GM18873 (cell line): ENCODE data around the gene NPEPL1.
"Not testable (repeated sequence)": the region's sequence is repeated elsewhere in the genome, so short reads cannot be mapped to it uniquely, and the experiment has no call there.

Experiments used
- ATAC-seq: cut with Tn5 transposase; IDR thresholded peaks from one replicate; pipeline ENCODE4 v1.9.1; 2021; ENCODE audit warnings: mild to moderate bottlenecking, moderate library complexity, moderate number of reproducible peaks; ENCODE audit not compliant: unreplicated experiment, low FRiP score

NPEPL1 gene, protein sequence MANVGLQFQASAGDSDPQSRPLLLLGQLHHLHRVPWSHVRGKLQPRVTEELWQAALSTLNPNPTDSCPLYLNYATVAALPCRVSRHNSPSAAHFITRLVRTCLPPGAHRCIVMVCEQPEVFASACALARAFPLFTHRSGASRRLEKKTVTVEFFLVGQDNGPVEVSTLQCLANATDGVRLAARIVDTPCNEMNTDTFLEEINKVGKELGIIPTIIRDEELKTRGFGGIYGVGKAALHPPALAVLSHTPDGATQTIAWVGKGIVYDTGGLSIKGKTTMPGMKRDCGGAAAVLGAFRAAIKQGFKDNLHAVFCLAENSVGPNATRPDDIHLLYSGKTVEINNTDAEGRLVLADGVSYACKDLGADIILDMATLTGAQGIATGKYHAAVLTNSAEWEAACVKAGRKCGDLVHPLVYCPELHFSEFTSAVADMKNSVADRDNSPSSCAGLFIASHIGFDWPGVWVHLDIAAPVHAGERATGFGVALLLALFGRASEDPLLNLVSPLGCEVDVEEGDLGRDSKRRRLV

DNA sequence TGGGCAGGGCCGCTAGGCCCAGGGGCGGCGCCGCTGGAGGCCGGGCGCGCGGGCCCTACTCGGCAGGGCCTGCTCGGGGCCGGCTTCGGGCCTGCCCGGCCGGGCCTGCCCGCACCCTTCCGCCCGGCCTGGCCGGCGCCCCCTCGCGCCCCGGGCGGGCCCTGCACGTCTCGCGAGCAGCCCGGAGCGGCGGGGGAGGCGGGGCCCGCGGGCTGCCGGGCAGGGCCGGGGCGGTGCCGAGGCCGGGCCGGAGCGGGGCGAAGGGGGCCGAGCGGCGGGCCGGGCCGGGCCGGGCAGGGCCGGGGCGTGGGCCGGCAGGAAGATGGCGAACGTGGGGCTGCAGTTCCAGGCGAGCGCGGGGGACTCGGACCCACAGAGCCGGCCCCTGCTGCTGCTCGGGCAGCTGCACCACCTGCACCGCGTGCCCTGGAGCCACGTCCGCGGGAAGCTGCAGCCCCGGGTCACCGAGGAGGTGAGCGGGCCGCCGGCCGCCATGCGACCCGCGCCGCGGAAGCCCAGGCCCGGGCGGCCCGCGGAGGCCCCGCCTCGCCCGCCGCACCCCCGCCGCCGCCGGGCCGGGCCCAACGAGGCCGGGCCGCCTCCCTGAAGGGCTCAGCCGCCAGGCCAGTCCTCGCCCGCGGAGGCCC is at the start of gene NPEPL1:
NPEPL1 (plus strand) TSS at position 222 of the 647 bp plus-strand sequence; CDS start at position 323, 101 bp downstream.
- no peak for ATAC-seq

DNA sequence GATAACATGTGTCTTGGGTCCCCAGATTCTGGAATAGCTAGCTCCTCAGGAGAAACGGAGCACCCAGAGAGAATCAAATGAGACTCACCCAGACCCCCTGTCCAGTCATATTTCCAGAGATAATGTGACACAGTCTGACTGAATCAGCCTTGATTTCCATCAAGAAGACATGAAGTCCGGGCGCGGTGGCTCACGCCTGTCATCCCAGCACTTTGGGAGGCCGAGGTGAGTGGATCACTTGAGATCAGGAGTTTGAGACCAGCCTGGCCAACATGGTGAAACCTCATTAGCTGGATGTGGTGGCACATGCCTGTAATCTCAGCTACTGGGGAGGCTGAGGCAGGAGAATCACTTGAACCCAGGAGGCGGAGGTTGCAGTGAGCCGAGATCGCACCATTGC is 49.7 kb upstream of the NPEPL1 start:
- ATAC-seq: not testable (repeated sequence)

DNA sequence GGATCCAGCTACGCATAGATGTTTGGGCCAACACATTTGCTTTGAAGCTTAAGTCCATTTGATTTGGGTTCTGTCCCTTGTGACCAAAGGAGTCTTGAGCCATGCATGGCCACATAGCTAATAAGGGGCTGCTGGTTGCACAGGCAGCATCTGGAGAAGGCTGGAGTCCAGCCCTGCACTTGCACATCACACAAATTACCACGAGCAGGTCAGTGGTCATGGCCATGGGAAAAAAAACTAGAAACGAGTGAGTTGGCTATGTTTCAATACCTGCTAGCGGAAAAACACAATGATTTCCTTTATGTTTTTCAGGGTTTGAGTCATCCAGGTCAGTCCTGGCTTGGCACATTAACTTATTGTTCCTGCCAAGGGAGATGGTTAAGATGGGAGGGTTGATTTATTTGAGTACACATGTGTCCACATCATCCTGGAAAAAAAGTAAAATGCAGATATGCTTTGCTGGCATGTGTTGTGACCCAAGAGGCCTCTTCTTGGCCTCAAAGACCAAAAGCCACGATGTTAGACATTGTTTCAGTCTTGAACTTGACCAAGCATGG is 47.1 kb upstream of the NPEPL1 start:
- ATAC-seq: no peak

DNA sequence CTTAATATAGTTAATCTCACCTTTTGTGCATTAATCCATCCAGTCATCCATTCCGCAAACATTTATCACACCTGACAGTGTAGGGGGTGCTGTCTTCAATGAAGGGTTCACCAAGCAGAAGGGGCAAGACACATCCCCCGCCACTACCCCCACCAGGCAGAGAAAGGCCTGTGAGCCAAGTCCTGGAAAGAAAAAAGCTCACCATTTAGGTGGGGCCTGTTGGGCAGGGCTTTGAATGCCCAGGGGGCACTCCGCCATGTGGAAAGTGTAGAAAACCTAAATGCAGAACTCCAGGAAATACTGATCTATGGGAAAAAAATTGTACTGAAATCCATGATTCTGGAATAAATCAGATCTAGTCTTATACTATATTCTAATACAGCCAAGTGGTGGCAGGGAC is 46.3 kb upstream of the NPEPL1 start:
- no peak for ATAC-seq

DNA sequence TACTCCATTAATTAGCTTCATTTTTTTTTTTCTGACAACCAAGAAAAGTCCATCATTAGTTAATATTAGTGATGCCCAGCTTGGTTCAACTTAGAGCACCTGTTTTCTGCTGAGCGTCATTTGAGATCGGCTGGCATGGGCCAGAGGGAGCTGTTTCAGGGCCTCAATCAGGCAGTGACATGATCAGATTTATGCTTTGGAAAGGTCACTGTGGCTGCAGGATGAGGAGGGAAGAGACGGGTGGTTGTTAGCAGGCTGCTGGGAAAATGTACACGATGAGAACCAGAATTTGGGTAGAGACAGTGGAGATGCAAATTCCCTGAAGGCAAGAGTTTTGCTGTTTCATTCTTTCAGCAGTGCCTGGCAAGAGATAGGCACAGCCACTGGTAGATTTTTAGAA is 45.9 kb upstream of the NPEPL1 start:
- no peak for ATAC-seq

DNA sequence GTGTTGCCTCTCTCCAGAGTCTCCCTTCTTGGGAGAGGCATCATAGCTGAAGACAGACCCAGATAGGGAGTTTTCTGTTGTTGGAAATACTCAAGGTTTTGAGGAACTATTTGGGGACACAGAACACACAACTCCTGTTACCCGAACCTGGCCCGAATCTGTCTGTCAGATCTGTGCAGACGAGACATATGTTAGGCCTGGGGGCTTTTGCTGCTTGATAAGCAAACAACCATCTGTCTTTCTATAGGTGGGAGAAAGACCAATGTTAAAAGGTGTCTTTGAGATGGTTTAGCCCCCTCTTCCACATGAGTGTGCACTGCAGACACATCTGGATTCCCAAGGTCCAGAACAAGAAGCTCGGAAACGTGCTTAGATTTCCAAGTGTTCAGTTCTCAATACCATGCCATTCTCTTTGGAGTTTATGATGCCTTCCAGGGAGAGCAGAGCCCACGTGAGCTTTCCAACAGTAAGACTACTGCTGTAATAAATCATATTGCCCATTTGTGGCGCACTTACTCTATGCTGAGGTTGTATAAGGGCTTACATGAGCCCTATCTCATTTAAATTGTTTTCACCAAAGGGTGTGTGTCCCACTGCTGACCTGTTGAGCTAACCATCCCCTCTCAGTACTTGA is 45.3 kb upstream of the NPEPL1 start:
- no peak for ATAC-seq

DNA sequence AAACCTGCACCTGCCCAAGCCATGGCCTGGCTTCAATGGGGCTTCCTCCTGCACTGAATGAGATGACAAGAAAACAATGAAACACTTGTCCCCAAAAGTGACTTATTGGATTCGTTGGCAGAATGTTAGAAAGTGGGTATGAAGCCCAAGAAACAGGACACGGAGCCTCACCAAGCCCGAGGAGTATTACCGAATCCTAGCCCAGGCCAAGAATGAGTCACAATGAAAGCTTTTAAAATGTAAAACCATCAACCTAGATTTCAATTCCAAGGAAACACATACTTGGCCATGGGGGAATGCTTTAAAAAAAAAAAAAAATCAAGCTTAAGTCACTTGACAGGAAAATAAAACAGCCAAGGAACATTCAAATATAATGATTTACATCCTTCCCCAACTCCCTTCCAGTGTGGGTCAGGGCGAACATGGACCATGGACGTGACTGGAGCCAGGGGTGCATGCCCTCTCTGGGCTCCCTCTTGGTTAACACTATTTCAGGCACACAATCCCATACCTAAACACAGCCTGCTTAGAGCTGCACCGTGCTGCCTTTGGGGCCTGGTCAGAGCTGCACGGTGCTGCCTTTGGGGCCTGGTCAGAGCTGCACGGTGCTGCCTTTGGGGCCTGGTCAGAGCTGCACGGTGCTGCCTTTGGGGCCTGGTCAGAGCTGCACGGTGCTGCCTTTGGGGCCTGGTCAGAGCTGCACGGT is 44.7 kb upstream of the NPEPL1 start:
- no peak for ATAC-seq

DNA sequence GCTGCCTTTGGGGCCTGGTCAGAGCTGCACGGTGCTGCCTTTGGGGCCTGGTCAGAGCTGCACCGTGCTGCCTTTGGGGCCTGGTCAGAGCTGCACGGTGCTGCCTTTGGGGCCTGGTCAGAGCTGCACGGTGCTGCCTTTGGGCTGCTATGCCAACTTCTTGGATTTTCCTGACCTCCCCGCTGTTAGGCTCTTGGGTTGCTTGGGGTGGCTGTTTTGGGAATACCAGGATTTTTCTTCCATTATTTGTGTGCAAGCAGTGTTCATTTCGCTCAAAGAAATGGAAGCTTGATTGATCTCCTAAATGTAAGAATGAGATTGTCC is 44.1 kb upstream of the NPEPL1 start:
- not testable (repeated sequence) for ATAC-seq

DNA sequence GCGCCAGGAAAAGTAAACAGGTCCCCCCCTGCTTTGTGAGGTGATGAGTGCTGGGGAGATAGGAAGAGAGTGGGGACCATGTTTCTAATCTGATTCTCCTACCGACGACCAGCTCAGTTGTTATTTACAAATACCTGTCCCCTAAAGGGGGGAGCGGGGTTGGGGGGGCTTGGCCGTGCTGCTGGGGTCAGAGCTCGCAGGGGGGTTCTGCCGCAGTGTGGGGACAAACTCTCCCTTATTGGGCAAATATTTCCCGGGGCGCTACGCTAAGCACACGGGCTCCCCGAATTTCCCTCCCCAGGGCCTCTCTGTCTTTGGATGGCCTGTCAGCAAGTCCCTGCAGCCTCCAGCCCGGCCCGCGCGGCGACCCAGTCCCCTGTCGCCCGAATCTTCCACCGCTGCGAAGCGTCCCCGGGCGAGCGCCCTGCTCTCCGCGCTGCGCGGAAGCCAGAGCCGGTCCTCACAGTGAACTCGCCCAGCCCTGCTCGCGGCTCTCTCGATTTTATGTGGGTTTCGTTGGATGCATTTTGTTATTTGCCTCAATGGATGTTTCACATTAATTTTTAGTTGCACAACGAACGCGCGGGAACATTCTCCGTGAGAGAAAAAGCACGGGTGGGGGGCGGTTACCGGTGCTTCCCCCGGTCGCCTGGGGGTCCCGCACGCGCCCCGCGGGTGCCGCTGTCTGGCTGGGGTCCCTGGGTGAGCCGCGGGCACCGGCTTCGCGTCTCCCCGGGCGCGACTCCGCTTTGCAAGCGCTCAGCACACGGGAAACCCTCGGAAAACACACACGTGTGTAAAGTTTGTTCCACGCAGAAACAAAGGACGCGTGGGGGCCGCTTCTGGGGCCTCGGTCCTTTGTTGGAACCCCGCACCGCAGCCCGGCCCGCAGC is 43.1 kb upstream of the NPEPL1 start:
- ATAC-seq: no peak

DNA sequence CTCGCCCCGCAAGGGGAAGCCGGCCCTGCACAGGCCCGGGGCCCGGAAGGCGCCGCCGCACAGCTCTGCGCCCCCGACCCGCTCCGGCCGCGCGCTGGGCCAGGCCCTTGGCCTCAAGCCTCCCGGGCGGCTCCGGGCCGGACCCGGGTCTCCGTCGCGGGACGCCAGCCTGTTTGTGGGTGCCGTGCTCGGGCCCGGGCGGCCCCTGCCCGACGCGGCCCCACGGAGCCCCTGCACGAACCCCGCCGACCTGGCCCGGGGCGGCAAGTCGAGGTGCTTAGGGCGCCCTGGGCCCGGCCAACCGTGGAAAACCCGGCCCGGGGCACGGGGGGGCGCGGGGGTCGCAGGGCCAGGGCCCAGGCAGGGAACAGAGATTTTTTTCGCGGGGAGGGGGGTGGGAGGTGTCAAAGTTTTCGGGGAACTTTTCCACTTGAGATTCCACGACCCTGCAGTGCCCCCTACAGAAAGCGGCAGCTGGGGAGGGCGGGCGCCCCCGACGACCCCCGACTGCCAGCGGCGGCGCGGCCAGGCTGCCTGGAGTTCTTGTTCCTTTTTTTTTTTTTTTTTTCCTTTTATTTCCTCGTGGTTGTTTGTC is 42.3 kb upstream of the NPEPL1 start:
- no peak for ATAC-seq

DNA sequence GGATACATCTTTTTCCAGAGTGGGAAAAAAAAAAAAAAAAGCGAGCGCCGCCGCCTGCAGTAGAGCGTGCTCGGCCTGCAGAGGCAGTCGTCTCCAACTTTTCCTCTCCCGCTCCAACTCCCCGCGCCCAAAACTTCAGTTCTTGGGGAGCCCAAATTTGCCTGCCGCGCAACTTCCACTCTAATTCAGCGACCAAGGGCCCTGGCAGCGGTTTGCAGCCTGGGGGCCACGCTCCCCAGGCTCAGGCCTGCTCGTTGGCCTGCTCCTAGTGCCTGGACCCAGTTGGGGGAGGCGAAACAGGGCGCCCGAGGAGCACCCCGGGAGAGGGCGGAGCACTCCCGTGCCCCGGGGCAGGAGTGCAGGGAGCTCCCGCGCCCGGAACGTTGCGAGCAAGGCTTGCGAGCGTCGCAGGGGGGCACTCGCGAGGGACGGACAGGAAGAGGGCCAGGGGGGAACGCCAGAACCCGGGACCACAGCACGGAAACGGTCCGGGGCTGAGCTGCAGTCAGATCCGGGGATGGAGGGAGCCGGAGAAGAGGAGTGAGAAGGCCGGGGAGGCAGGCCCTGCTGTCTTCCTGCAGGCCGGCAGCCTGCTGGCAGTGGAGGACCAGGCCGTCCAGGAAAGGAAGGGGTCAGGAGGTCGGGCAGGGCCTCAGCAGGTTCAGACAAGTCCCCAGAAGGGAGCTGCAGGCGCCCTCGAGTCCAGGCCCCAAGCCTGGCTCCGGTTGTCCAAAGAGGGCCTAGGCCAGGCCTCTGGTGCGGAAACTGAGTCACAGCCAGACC is 41.6 kb upstream of the NPEPL1 start, which contains the start of gene STX16:
STX16 (plus strand) TSS at position 508 of the 783 bp plus-strand sequence. CDS start 724 bp downstream, outside the sequence.
- ATAC-seq: peak; percentile 40

DNA sequence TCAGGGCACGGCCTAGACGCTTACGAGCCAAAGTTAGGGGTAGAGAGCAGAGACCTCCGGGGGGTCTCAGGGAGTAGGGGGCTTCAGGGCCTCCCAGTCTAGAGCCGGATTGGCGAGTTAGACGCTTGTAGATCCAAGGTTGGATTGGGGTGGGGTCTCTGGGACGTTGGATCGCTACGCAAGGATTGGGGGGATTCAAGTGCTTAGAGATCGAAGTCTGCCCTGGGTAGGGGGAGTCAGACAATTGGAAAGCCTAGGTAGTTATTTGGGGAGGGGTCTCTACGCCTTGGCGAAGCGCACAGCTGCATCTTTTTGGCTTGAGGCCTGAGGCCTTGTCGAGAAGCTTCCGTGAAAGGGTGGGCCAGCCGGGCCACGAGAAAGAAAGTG is 41.0 kb upstream of the NPEPL1 start:
- ATAC-seq: no peak

DNA sequence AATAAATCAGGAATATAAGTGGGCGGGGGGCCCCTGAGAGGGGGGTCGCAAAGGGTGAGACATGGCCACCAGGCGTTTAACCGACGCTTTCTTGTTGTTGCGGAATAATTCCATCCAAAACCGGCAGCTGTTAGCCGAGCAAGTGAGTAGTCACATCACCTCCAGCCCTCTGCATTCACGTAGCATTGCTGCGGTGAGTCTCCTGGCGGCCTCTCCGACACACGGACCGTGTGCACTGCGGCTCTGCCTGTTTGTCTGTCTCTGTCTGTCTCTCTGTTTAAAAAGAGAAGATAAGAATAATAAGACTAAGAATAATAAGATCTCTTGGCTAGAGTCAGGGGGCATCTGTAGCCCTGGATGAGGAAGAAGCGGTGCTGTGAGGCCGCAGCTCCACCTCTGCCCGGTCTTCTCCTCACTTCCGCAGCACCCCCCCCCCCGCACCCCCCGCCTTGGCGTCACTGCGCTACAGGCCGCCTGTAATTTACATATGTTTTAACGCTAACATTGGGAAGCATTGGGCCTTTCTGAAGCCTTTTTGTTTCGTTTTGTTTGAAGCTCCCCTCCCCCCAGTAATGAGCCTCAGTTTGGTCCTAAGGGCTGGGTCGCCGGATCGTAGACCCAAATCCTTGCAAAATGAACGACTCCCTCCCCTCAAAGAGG is 40.5 kb upstream of the NPEPL1 start:
- peak; percentile 51 for ATAC-seq

DNA sequence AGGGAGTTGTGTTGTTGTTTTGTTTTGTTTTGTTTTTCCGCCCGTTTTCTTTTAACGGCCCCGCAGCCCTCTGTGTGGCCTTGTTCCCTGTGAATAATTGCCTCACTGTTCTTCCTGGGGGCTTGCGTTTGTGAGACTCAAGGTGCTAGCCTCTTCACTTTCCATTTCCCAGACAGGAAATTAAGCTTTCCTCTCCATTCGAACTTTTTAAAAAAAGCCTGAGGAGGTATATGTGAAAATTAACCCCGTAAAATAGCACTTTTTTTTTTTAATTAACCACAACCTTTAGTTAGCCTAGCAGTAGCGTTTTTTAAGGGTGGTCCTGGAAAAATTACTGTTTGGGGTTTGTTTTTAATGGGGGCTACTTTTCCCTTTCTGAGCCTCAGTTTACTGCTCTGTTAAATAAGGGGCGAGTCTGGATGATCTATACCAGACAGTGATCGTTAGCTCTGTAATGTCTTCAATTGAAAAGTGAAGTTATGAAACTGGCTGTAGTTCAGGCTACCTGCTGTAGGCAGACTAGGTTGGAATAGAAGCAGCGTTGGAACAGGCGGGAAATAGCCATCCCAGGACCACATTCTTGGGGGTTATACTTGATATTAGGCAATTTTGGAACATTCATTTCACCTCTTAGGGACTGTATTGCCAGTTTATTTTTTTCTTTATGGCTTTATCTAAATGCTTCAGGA is 39.9 kb upstream of the NPEPL1 start:
- peak; percentile 8 for ATAC-seq

DNA sequence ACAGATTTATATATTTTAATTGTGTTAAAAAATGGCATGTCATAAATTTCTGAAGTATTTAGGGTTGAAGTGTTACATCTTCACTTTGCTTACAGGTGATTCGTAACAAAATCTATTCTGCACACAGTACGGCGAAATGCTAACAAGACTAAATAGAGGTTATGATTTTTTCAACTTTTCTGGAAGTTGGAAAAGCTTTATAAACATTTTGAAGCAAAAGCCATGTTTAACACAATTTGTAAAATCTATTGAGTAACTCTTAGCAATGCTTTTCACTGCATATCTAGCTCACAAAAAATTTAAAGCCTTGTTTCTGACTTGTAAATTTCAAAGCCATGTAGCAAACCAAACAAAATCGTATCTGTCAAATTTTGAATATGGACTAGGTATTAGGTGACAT is 38.3 kb upstream of the NPEPL1 start:
- ATAC-seq: no peak

DNA sequence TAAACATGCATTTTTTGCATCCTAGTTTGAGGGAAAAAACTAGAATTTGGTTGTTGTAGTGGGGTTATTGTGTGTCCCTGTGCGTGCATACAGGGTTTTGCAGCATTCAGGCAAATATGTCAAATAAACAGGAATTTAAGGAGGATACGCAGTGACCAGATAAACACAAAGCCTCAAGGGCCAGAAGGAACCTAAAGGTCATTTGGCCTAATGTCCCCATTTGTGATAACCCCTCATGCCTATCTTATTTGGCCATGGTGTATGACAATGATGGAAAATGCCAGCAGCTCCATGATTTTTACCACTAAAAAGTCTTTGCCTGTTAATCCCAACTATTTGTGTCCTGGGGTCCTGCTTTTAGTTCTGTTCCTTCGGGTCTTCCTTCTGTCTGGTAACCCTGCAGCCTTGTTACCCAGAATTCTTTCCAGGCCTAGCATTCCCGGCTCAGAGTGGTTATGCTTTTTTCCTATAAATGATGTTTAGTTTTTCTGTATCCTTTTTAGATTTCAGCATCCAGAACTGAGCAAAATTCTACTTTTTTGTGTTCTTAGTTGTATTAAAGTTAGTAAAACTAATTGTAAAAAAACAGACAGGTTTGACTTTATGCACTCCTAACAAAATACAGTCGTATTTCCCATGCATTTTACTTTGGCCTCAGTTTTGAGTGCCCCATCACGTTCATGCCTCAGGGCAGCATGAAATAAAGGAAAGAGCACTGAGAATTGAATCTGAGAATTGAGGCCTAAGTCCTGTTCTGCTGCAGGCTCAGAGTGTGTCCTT is 37.1 kb upstream of the NPEPL1 start:
- ATAC-seq: no peak
